HG03095 (cell line): ENCODE data around the gene HSPG2.
"Not testable (repeated sequence)": the region's sequence is repeated elsewhere in the genome, so short reads cannot be mapped to it uniquely, and the experiment has no call there.

Experiments used
- ATAC-seq: cut with Tn5 transposase; IDR thresholded peaks from one replicate; pipeline ENCODE4 v1.9.1; 2021; ENCODE audit warnings: moderate library complexity; ENCODE audit not compliant: unreplicated experiment

Gene HSPG2

GRCh38 chr1:21830792-21831453, 106.2 kb downstream of the HSPG2 start:
- ATAC-seq = no peak

- ATAC-seq = no peak
These were observed 107.8 kb downstream of the HSPG2 start for GRCh38 chr1:21829294-21829693.

- no peak for ATAC-seq
These were observed 108.5 kb downstream of the HSPG2 start for GRCh38 chr1:21828506-21829210.

- no peak for ATAC-seq
These were observed 109.0 kb downstream of the HSPG2 start for GRCh38 chr1:21828075-21828474.

GRCh38 chr1:21827141-21827679, 109.9 kb downstream of the HSPG2 start:
- no peak for ATAC-seq

- ATAC-seq = not testable (repeated sequence)
These were observed 110.4 kb downstream of the HSPG2 start for GRCh38 chr1:21826694-21827093.

- ATAC-seq = no peak
These were observed 111.7 kb downstream of the HSPG2 start for GRCh38 chr1:21825393-21825792.

GRCh38 chr1:21824926-21825325, 112.2 kb downstream of the HSPG2 start:
- no peak for ATAC-seq

GRCh38 chr1:21823980-21824702, 113.0 kb downstream of the HSPG2 start:
- ATAC-seq = no peak

- ATAC-seq = no peak
These were observed 113.7 kb downstream of the HSPG2 start for GRCh38 chr1:21823206-21823979.

GRCh38 chr1:21822349-21822748, 114.8 kb downstream of the HSPG2 start:
- ATAC-seq = no peak

GRCh38 chr1:21821385-21822019, 115.6 kb downstream of the HSPG2 start:
- ATAC-seq = no peak

GRCh38 chr1:21820597-21821232, 116.4 kb downstream of the HSPG2 start:
- ATAC-seq = no peak

GRCh38 chr1:21818656-21819055, 118.5 kb downstream of the HSPG2 start:
- ATAC-seq = no peak

GRCh38 chr1:21816602-21817302, 120.4 kb downstream of the HSPG2 start:
- ATAC-seq = no peak

GRCh38 chr1:21815724-21816321, 121.3 kb downstream of the HSPG2 start:
- no peak for ATAC-seq

GRCh38 chr1:21814981-21815582, 122.0 kb downstream of the HSPG2 start:
- ATAC-seq = no peak

GRCh38 chr1:21814241-21814918, 122.7 kb downstream of the HSPG2 start:
- ATAC-seq = no peak
